Hepatocyte (in vitro differentiated cells): Measurements from ENCODE around the gene RTN4RL1. TPM values are rescaled to one million over a fixed set of nuclear protein-coding genes. Genes with fewer than 3 reads are reported as not detected.

Experiments
- DNase-seq: peaks from one replicate; pipeline ENCODE4 v3.0.0-alpha.2; 2016; ENCODE audit warnings: low spot score
- H2AFZ ChIP-seq: fragments of 200-600 bp; sonication (generic); 2 replicates; pipeline ENCODE4 v1.6.0; 2016; ENCODE audit warnings: antibody characterized with exemption, mild to moderate bottlenecking
- H3K27ac ChIP-seq: fragments of 200-600 bp; sonication (generic); 2 replicates; pipeline ENCODE4 v1.5.1; 2016; ENCODE audit warnings: mild to moderate bottlenecking
- H3K27me3 ChIP-seq: fragments of 200-600 bp; sonication (generic); 2 replicates; pipeline ENCODE4 v1.6.1; 2016
- H3K36me3 ChIP-seq: fragments of 200-600 bp; sonication (generic); replicated peaks from 2 replicates; pipeline ENCODE4 v1.5.1; 2016; ENCODE audit warnings: low read depth; ENCODE audit not compliant: insufficient read depth
- H3K4me1 ChIP-seq: fragments of 200-600 bp; sonication (generic); 2 replicates; pipeline ENCODE4 v1.5.1; 2016; ENCODE audit warnings: mild to moderate bottlenecking, moderate library complexity; ENCODE audit not compliant: insufficient read depth
- H3K4me2 ChIP-seq: fragments of 200-600 bp; sonication (generic); 2 replicates; pipeline ENCODE4 v1.6.0; 2016
- H3K4me3 ChIP-seq: fragments of 200-600 bp; sonication (generic); 2 replicates; pipeline ENCODE4 v1.5.1; 2016; ENCODE audit warnings: mild to moderate bottlenecking
- H3K79me2 ChIP-seq: fragments of 200-600 bp; sonication (generic); 2 replicates; pipeline ENCODE4 v1.6.0; 2017; ENCODE audit warnings: mild to moderate bottlenecking
- H3K9me2 ChIP-seq: fragments of 200-600 bp; sonication (generic); replicated peaks from 2 replicates; pipeline ENCODE4 v1.6.0; 2017; ENCODE audit warnings: mild to moderate bottlenecking; ENCODE audit not compliant: insufficient read depth
- H3K9me3 ChIP-seq: fragments of 200-600 bp; sonication (generic); 2 replicates; pipeline ENCODE4 v1.5.1; 2016; ENCODE audit warnings: low read depth, mild to moderate bottlenecking
- H4K20me1 ChIP-seq: fragments of 200-600 bp; sonication (generic); 2 replicates; pipeline ENCODE4 v1.6.0; 2016; ENCODE audit warnings: mild to moderate bottlenecking; ENCODE audit not compliant: insufficient read depth, poor library complexity, severe bottlenecking
- EZH2 ChIP-seq: fragments of 200-600 bp; sonication (generic); IDR thresholded peaks from 2 replicates; pipeline ENCODE4 v1.6.1; 2016; ENCODE audit warnings: antibody characterized with exemption, mild to moderate bottlenecking, borderline replicate concordance
- EZH2phosphoT487 ChIP-seq: fragments of 200-600 bp; sonication (generic); IDR thresholded peaks from one replicate; pipeline ENCODE4 v1.6.1; 2018; ENCODE audit warnings: antibody characterized with exemption, mild to moderate bottlenecking, low read depth, moderate library complexity; ENCODE audit not compliant: unreplicated experiment, severe bottlenecking
- WGBS: methylation state at CpG from one replicate; pipeline ENCODE4 v1.1.6; 2016; ENCODE audit warnings: low lambda C conversion rate; ENCODE audit errors: missing lambda C conversion rate; 5-methylcytosine and 5-hydroxymethylcytosine counted together
- polyA plus RNA-seq: library from polyadenylated mRNA; unstranded; fragments of >200 nt; fragmentation: Nextera tagmentation; extraction: Ambion mirVana; gene quantifications from 2 replicates; pipeline ENCODE4 v1.2.1, GENCODE V29; 2016
- total RNA-seq: library from RNA; depleted of rRNA; stranded (reverse); fragments of >200 nt; gene quantifications from 2 replicates; pipeline ENCODE4 v1.2.3, GENCODE V29; 2014
- TF ChIP-seq, protein P1 (sequence below): fragments of 200-600 bp; sonication (generic); IDR thresholded peaks from 2 replicates; pipeline ENCODE4 v1.5.1; 2016; ENCODE audit warnings: antibody characterized with exemption, mild to moderate bottlenecking; ENCODE audit not compliant: poor library complexity

Gene RTN4RL1
- total and polyA plus RNA-seq, 2 experiments from 2014 or later = 0.53 to 1.4 TPM

DNA sequence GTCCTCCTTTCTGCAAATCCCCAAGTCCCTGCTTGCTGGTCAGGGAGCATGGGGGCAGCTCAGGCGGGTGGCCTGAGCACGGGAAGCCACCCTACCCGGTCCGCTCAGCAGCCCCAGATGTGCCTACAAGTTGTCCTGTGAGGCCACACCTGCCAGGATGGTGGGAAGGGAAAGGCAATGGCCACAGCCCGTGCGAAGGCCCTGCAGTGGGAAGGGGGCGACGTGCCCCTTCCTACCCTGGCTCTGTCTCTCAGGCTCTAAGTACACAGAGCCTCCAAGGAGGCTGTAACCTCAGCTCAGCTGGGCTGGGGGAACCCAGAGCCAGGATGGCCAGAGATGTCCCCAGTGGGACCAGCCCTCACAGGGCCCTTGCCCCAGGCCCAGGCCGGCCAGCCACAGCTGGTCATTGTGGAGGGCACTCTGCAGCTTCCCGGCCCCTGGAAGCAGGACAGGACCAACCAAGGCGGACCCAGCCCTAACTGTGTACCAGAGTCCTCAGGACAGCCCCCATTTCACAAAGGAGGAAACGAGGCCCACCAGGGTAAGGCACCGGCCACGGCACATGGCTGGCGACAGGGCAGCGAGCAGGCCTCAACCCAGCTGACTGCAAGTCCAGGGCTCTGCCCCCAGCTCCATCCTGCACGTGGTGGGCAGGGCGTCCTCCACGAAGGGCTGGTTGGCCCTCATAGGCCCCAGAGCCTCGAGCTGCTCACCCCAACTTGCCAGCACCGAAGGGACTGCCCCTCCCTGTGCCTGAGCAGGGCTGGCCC, 82.3 kb downstream of the RTN4RL1 start:
- no peaks in the 10 kb centered on the region for H4K20me1 ChIP-seq
- H3K79me2 ChIP-seq = no peaks in the 10 kb centered on the region
- H3K9me2 ChIP-seq = no peaks in the 10 kb centered on the region
- H3K4me2 ChIP-seq = no peak overlapping the region
- DNase-seq = no peak
- no peaks in the 10 kb centered on the region for H3K9me3 ChIP-seq
- H3K27me3 ChIP-seq = no peaks in the 10 kb centered on the region
- peaks cover 21% of the 10 kb centered on the region for H3K4me1 ChIP-seq
- 90% methylated on average over 21 of the region's 21 CpGs for WGBS
- TF ChIP-seq EZH2phosphoT487 (no peak), EZH2 (no peak)
- TF ChIP-seq, protein P1, sequence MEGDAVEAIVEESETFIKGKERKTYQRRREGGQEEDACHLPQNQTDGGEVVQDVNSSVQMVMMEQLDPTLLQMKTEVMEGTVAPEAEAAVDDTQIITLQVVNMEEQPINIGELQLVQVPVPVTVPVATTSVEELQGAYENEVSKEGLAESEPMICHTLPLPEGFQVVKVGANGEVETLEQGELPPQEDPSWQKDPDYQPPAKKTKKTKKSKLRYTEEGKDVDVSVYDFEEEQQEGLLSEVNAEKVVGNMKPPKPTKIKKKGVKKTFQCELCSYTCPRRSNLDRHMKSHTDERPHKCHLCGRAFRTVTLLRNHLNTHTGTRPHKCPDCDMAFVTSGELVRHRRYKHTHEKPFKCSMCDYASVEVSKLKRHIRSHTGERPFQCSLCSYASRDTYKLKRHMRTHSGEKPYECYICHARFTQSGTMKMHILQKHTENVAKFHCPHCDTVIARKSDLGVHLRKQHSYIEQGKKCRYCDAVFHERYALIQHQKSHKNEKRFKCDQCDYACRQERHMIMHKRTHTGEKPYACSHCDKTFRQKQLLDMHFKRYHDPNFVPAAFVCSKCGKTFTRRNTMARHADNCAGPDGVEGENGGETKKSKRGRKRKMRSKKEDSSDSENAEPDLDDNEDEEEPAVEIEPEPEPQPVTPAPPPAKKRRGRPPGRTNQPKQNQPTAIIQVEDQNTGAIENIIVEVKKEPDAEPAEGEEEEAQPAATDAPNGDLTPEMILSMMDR = no peak
- no peak overlapping the region for H3K4me3 ChIP-seq
- H2AFZ ChIP-seq = no peak overlapping the region
- H3K27ac ChIP-seq = no peak overlapping the region
- H3K36me3 ChIP-seq = no peaks in the 10 kb centered on the region

DNA sequence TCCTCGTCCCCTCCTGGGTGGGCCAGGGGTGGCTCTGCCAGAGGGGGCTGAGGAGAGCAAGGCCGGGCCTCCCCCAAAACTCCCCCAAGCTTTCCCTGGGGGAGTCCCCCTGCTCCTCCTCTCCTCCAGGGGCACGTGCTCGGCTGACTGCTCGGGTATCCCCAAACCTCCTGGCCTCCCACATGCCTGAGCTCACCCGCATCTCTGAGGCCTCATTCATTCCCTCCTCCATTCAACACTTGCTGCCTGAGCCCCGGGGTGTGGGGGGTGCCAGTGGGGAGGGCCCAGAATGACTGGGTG, 83.1 kb downstream of the RTN4RL1 start:
- Histone ChIP-seq H3K79me2 (no peaks in the 10 kb centered on the region), H3K36me3 (no peaks in the 10 kb centered on the region), H4K20me1 (no peaks in the 10 kb centered on the region), H3K4me3 (no peak overlapping the region), H3K9me3 (no peaks in the 10 kb centered on the region), H3K27ac (no peak overlapping the region), H3K27me3 (no peaks in the 10 kb centered on the region), H2AFZ (no peak overlapping the region), H3K4me1 (peaks cover 14% of the 10 kb centered on the region), H3K9me2 (no peaks in the 10 kb centered on the region), H3K4me2 (no peak overlapping the region)
- 79% methylated on average over 7 of the region's 7 CpGs for WGBS
- TF ChIP-seq EZH2phosphoT487 (no peak), EZH2 (no peak)
- TF ChIP-seq, protein P1 = no peak
- no peak for DNase-seq

DNA sequence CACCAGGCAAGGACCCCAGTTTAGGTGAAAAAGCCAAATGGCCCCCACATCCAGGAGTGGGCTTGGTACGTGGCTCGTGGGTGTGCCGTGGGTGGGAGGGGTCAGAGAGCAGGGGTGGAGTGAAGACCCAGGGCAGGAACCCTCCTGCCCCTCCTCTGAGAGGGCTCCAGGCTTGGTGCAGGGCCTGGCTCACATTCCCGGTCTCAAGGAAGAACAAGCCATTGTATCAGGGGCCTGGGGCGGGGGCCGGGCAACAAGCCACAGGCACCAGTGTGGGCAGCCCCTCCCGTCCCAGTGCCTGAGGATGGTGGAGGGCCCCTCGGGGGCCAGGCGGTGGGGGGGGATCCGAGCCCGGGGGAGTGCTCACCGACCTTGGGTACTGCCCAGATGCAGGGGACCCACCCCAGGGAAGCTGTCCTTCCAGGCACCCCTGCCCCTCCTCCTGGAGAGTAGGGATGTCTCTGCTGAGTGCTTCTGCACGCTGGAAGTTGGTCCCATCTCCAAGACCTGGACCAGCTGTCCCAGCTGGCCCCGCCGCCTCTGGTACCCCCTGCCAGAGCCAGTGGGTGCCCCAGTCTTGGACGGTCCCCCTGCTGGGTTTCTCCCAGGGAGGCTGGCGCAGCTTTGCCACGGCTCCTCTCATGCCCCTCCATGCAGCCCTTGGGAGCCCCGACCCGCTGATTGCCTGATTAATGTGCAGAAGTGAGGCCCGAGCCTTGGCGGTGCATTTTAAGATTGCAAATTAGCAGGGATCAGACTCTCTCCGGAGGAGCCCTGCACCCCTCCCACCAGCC, 83.7 kb downstream of the RTN4RL1 start:
- no peaks in the 10 kb centered on the region for H3K9me2 ChIP-seq
- no peak overlapping the region for H3K27ac ChIP-seq
- TF ChIP-seq EZH2 (no peak), EZH2phosphoT487 (no peak)
- TF ChIP-seq, protein P1 = no peak
- no peak for DNase-seq
- H3K4me3 ChIP-seq = no peak overlapping the region
- no peaks in the 10 kb centered on the region for H4K20me1 ChIP-seq
- no peak overlapping the region for H3K4me2 ChIP-seq
- no peaks in the 10 kb centered on the region for H3K36me3 ChIP-seq
- WGBS = 87% methylated on average over 15 of the region's 23 CpGs
- H2AFZ ChIP-seq = no peak overlapping the region
- peaks cover 14% of the 10 kb centered on the region for H3K4me1 ChIP-seq
- no peaks in the 10 kb centered on the region for H3K79me2 ChIP-seq
- no peaks in the 10 kb centered on the region for H3K9me3 ChIP-seq
- no peaks in the 10 kb centered on the region for H3K27me3 ChIP-seq
